RWPE2 (cell line): ENCODE data around the gene GPR152.

Experiments used
- ATAC-seq: fragments of 200-7000 bp; cut with Tn5 transposase; 3 replicates; pipeline ENCODE4 v1.9.1; 2021; ENCODE audit warnings: low read depth
- DNase-seq: peaks from one replicate; pipeline ENCODE4 v3.0.0-alpha.2; 2020; ENCODE audit warnings: low spot score
- H3K27ac ChIP-seq: fragments of 450-650 bp; 2 replicates; pipeline ENCODE4 v1.5.1; 2017; ENCODE audit warnings: mild to moderate bottlenecking; ENCODE audit not compliant: poor library complexity, severe bottlenecking
- H3K27me3 ChIP-seq: fragments of 250-450 bp; sonication (Bioruptor Pico); 2 replicates; pipeline ENCODE4 v1.5.1; 2021; ENCODE audit warnings: mild to moderate bottlenecking, moderate library complexity; ENCODE audit not compliant: insufficient read depth, poor library complexity, severe bottlenecking
- H3K36me3 ChIP-seq: fragments of 250-450 bp; sonication (Bioruptor Pico); 2 replicates; pipeline ENCODE4 v1.5.1; 2020; ENCODE audit warnings: low read depth, mild to moderate bottlenecking, moderate library complexity
- H3K4me1 ChIP-seq: fragments of 250-450 bp; sonication (Bioruptor Pico); 2 replicates; pipeline ENCODE4 v1.5.1; 2021; ENCODE audit warnings: mild to moderate bottlenecking, moderate library complexity; ENCODE audit not compliant: insufficient read depth, poor library complexity, severe bottlenecking
- H3K4me3 ChIP-seq: fragments of 250-450 bp; sonication (Bioruptor Pico); 2 replicates; pipeline ENCODE4 v1.5.1; 2021; ENCODE audit warnings: mild to moderate bottlenecking, moderate library complexity; ENCODE audit not compliant: severe bottlenecking
- H3K9me3 ChIP-seq: fragments of 250-450 bp; sonication (Bioruptor Pico); 2 replicates; pipeline ENCODE4 v1.5.1; 2021; ENCODE audit warnings: mild to moderate bottlenecking, moderate library complexity; ENCODE audit not compliant: severe bottlenecking
- TF ChIP-seq, protein P1 (sequence below): fragments of 450-650 bp; IDR thresholded peaks from one replicate; pipeline ENCODE4 v1.5.1; 2017; ENCODE audit warnings: mild to moderate bottlenecking, moderate library complexity; ENCODE audit not compliant: poor library complexity, severe bottlenecking

GPR152 gene

DNA sequence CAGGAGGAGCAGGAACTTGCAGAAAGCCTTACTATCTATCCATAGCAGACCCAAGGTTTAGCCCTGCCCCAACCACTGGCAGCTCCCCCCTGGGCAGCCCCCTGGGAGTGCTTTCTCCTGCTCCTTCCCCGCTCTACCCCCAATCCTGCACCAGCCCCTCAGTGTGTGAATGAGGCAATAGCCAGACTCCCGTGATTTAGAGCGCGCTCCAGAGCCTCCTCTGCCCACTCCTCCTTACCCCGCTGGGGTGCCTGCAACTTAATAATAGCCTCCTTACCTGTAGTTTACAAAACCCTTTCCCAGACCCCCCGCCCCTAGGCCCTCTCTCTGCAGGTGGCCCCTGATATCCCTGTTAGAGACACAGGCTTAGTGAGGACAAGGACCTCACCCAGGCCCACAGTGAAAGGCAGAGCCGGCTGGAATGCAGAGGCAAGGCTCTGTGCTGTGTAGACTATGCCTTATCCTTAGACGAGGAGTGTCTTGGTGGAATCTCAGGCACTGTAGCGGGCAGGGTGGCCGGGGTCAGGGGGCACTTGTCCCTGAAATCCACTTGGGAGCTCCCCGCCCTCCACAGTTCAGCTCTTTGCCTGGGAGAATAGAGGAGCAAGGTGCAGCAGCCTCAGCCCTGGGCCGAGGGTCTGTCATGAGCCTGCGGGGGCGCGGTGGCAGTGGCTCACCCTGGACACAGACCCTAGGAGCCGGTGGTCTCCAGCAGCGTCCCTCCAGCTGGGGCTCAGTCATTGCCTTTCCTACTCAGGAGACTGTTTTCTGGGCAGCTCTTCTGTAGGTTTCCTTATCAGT, 41.3 kb downstream of the GPR152 start:
- H3K27me3 ChIP-seq, result no peaks in the 10 kb centered on the region

DNA sequence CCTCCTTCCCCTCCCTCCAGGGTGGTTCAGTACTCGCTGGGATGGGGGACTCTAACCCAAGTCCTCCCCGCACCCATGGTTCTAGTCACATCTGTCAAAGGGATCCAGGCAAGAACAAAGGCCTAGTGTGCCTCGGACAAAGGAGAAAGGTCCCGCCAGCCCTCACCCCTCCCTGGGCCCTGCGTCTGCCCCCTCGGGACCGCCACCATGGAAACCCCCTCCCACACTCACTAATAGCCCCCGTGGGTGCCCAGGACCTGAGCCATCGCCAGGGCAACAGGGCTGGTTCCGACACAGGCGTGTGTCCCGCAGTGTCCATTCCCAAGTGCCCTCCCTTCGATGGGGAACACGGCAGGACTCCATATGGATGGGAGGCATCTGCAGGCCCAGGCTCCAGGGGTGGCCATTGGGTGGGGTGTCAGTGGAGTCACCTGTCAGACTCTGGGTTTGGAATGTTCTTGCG, 42.1 kb downstream of the GPR152 start:
- no peak for DNase-seq
- no peaks in the 10 kb centered on the region for H3K27me3 ChIP-seq
- no peak for ATAC-seq
- no peaks in the 10 kb centered on the region for H3K4me1 ChIP-seq
- TF ChIP-seq, protein P1, sequence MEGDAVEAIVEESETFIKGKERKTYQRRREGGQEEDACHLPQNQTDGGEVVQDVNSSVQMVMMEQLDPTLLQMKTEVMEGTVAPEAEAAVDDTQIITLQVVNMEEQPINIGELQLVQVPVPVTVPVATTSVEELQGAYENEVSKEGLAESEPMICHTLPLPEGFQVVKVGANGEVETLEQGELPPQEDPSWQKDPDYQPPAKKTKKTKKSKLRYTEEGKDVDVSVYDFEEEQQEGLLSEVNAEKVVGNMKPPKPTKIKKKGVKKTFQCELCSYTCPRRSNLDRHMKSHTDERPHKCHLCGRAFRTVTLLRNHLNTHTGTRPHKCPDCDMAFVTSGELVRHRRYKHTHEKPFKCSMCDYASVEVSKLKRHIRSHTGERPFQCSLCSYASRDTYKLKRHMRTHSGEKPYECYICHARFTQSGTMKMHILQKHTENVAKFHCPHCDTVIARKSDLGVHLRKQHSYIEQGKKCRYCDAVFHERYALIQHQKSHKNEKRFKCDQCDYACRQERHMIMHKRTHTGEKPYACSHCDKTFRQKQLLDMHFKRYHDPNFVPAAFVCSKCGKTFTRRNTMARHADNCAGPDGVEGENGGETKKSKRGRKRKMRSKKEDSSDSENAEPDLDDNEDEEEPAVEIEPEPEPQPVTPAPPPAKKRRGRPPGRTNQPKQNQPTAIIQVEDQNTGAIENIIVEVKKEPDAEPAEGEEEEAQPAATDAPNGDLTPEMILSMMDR, result no peak
- H3K27ac ChIP-seq, result no peak overlapping the region
- H3K4me3 ChIP-seq, result no peak overlapping the region
- H3K36me3 ChIP-seq, result no peaks in the 10 kb centered on the region
- no peaks in the 10 kb centered on the region for H3K9me3 ChIP-seq

More for the DNA sequence above, 41.3 kb downstream of the GPR152 start:
- no peaks in the 10 kb centered on the region for H3K4me1 ChIP-seq
- no peaks in the 10 kb centered on the region for H3K9me3 ChIP-seq
- ATAC-seq, result no peak
- TF ChIP-seq, protein P1, result no peak
- no peaks in the 10 kb centered on the region for H3K36me3 ChIP-seq
- H3K27ac ChIP-seq, result no peak overlapping the region
- no peak overlapping the region for H3K4me3 ChIP-seq
- DNase-seq, result no peak

DNA sequence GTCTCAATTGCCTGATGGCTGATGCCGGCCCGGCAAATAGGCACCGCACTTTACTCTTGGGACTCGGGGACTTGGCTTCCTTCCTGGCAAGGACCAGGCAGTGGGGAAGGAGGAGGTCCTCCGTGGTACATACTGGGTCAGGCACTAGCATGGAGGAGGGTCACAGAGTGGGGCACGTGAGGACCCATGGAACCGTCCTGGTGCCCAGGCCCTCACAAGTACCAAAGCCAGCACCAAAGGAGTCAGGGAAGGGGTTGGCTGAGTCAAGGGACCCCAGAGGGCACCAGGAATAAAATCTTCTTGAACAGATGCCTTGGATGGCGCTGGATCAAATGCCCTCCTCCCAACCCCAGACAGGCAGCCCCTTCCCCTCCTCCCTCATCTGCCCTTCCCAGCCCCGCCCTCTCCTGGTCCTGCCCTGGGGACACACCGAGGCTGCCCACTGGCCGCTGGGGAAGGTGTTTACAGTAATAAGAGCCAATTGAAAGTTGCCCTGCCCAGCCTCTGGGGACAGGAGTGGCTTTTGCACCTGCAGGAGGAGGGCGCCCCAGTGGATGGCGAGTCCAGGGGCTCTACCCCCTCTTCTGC, 42.7 kb downstream of the GPR152 start:
- Histone ChIP-seq H3K4me1 (no peaks in the 10 kb centered on the region), H3K4me3 (no peak overlapping the region), H3K27ac (no peak overlapping the region), H3K27me3 (no peaks in the 10 kb centered on the region), H3K36me3 (no peaks in the 10 kb centered on the region), H3K9me3 (no peaks in the 10 kb centered on the region)
- ATAC-seq (no peak), DNase-seq (no peak)
- TF ChIP-seq, protein P1, result no peak

DNA sequence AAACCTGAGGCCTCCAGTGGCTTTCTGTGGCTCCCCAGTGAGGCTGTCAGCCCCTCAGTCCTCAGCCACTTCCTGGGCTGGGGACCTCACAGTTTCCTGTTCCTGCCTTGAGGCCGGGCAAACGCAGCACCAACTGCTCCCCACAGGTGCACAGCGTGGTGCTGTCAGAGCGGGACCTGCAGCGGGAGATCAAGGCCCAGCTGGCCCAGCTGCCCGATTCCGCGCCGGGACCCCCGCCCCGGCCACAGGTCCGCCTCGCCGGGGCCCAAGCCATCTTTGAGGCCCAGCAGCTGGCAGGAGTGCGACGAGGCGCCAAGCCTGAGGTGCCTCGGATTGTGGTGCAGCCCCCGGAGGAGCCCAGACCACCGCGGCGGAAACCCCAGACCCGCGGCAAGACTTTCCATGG, 43.3 kb downstream of the GPR152 start:
- Histone ChIP-seq H3K4me1 (no peaks in the 10 kb centered on the region), H3K27me3 (no peaks in the 10 kb centered on the region), H3K36me3 (no peaks in the 10 kb centered on the region), H3K27ac (no peak overlapping the region), H3K4me3 (no peak overlapping the region), H3K9me3 (no peaks in the 10 kb centered on the region)
- no peak for DNase-seq
- TF ChIP-seq, protein P1, result no peak
- ATAC-seq, result no peak
